ENCODE data around the gene ARHGEF3.

GRCh38 chr3:56806407-56806806, 4.7 kb upstream of the ARHGEF3 start:
- TF ChIP-seq CTCF (IDR thresholded peaks at IDR 0.05; ENCODE audit: low read depth, low read length), result no peak
- TF ChIP-seq EZH2phosphoT487 (IDR thresholded peaks at IDR 0.05; ENCODE audit: low read depth), result no peak

All from OCI-LY3 (cell line).